Stimulated activated CD8-positive, alpha-beta memory T cell treated with anti-CD3 and anti-CD28 coated beads, Interleukin-2, amount 100 ng/mL, for 1 hour (primary cell): Measurements from ENCODE around the gene CORO1C.
"Not testable (repeated sequence)": the region's sequence is repeated elsewhere in the genome, so short reads cannot be mapped to it uniquely, and the experiment has no call there.

Experiments
- DNase-seq, 2 donors: peaks; one replicate each; pipeline ENCODE4 v3.0.0-alpha.2; 2020; ENCODE audit warnings: low read depth in 2 of 2

The CORO1C gene

DNA sequence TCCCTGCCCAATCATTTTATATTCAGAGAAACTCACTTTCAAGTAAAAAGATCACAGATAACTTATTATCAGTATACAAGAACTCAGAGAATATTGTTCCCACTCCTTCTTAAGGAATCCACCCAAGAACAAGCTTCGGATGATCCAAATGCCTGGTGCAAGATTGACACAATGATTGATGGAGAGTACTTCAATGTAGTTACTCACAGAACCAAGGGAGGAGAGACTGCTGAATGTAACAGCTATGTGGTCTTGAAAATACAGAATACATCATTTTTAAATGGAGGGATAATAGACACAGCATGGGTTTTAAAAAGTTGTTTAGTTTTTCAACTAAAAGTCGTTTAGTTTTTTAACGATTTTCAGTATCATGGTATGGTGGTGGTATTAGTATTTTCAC, 59.3 kb downstream of the CORO1C start:
- DNase-seq, result no peak

DNA sequence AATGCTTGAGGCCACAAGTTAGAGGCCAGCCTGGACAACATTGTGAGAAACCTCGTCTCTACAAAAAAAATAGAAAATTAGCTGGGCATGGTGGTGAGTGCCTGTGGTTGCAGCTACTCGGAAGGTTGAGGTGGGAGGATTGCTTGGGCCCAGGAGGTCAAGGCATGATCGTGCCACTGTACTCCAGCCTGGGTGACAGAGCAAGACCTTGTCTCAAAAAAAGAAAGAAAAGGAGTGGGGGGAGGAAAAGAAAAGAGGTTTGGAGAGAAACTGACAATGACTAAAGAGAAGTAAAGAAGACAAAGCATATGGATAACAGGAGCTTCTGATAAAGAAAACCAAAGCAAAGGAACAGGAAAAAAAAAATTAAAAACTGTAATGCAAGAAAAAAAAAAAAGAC, 60.2 kb downstream of the CORO1C start:
- DNase-seq, result no peak

GRCh38 chr12:108670066-108670631, 61.2 kb downstream of the CORO1C start:
- DNase-seq, result no peak

DNA sequence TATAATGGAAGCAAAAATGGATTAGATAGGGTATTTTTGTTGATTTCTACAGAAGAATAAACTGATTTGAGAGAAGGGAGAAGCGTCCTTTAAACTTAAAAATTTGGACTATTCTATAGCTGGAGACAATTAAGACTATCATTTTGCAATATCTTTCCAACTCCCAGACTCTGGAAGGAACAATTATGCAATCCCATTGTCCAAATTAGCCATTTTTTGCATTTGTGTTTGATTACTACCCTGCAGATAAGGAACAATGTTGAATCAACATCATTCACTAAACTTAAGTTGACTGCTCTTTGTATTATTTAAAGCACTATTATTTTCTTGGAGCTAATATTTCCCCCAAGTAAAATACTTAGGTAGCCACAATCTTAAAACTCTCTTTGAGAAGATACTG, 62.8 kb downstream of the CORO1C start:
- DNase-seq, result no peak

GRCh38 chr12:108668063-108668462, 63.3 kb downstream of the CORO1C start:
- no peak for DNase-seq

GRCh38 chr12:108667349-108667748, 64.0 kb downstream of the CORO1C start:
- DNase-seq, result no peak

DNA sequence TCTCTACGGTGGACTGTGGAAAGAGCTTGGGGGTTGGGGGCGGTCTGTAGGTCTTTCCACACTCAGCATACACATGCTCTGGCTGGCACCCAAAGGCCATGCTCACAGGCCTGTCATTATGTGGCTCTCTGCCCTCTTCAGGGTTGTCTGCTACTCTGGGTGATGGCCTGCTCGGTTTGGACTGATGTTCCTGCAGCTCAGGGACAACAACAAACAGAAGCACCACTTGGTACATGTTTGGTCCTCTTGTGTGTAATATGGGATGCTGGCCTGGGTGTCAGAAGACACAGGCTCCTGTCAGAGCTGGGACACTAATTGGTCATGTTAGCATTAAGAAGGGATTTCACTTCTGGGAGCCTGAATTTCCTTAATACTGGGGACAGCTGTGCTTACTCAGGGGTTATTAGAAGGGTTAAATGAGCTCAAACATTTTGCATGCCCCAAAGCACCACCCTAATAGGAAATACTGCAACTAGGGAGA, 64.9 kb downstream of the CORO1C start:
- DNase-seq, result no peak

GRCh38 chr12:108665608-108666202, 65.6 kb downstream of the CORO1C start:
- no peak for DNase-seq

GRCh38 chr12:108664338-108665258, 66.7 kb downstream of the CORO1C start:
- DNase-seq, result peak; percentile 68 to 71

DNA sequence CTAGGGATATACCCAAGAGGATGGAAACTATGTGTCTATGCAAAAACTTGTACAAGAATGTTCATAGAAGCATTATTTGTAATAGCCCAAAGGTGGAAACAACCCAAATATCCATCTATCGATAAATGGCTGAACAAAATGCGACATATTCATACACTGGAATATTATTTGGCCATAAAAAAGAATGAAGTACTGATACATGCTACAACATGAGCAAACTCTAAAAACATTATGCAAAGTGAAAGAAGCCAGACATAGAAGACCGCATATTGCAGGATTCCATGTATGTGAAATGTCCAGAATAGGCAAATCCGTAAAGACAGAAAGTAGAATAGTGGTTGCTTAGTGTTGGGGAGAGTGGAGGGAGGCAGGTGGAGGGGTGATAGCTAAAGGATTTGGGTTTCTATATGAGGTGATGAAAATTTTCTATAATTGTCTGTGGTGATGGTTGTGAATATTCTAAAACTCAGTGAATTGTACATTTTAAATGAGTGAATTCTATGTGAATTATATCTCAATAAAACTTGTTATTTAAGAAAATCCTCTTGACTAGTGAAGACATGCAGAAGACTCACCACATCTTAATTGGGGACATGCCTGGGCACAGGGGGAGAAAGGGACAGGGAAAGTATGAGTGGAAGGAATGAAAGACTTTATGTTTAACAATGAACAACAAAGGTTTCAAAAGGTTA, 67.8 kb downstream of the CORO1C start:
- no peak for DNase-seq

- not testable (repeated sequence) for DNase-seq
These were observed 73.2 kb downstream of the CORO1C start for GRCh38 chr12:108658115-108658514.

DNA sequence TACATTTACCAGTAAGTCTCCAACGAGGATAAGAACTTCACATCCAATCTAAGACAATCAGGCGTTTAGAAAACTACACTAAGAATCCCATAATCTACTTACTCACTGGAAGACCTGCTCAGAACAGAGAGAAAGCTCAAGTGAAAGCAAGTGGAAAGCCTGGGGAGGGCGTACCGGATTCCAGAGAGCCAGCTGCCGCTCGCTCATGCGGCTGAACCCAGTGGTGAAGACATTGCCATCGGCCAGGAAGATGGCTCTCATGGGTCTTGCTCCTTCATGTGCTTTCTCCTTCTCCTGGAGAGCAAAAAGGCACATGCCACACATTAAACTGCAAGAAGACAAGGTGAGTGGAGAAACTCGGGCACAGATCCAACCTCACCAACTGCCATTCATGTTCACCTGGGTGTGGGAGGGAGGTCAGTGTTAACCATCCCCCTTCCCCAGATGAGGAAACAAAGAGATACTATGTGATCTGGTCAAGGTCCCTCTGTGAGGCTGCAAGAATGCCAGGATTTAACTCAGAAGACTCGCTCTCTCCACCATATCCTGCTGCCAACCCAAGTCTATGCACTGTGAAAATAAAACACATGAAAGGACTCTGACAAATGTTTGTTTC, 74.1 kb downstream of the CORO1C start:
- DNase-seq, result no peak

DNA sequence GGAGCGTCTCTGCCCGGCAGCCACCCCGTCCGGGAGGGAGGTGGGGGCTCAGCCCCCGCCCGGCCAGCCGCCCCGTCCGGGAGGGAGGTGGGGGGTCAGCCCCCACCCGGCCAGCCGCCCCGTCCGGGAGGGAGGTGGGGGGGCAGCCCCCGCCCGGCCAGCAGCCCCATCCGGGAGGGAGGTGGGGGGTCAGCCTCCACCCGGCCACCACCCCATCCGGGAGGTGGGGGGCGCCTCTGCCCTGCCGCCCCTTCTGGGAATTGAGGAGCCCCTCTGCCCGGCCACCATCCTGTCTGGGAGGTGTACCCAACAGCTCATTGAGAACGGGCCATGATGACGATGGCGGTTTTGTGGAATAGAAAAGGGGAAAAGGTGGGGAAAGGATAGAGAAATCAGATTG, 75.1 kb downstream of the CORO1C start:
- not testable (repeated sequence) for DNase-seq

- DNase-seq, result not testable (repeated sequence)
These were observed 75.5 kb downstream of the CORO1C start for GRCh38 chr12:108655812-108656175.

- DNase-seq, result not testable (repeated sequence)
These were observed 76.7 kb downstream of the CORO1C start for GRCh38 chr12:108654622-108655021.

DNA sequence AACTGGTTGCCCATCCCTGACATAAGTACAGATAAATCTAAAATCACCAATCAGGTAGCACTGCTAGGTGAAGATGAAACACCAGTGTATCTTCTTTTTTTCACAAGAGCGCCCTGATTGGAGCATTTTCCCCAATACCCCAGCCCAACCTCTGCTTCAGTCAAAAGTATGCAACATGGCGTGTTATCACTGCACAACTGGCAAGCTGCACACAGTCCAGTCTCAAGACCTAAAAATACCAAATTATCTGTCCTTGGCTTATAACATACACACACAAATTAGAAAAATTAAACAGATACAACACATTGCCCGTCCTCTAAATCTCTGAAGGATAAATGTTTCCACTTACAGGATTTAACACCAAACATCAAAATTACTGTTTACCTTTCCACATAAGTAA, 77.4 kb downstream of the CORO1C start:
- no peak for DNase-seq

DNA sequence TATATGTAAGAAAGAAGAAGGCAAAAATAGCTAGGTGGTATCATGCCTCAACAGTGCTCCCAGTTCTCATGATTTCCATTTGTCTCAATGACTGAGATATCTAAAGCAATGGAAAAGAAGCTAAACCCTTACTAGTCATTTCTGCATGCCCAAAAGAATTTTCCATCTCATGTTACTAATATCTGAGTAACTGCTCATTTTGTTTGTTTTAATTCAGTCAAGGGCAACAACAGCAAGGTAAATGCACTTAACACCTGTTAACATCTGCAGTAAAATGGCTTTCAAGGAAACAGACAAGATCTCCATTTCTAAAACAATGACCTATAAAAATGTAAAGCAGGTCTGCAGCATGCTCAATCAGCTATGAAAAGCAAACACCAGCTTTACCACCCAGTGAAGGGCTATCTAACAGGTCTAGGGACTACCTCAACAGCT, 78.2 kb downstream of the CORO1C start:
- DNase-seq, result no peak

GRCh38 chr12:108650083-108650482, 81.2 kb downstream of the CORO1C start:
- DNase-seq, result no peak

DNA sequence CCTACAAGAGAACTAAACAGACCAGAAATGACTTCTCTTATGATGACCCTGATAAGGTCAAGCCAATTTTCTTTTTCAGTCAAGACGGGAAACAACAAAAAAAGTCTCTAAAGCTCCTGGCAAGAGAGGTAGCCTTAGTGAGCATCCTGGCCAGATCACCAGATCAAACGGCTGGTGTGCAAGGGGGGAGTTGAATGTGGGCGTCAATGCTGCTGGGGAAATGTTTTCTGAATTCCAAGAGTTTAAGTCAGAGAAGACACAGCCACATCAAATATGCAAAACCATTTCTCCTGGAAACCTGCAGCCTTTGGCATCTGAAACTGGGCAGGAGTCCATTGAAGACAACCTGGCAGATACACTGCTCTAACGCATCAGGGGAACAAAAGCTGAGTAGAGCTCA, 81.6 kb downstream of the CORO1C start:
- DNase-seq, result no peak

GRCh38 chr12:108649126-108649525, 82.2 kb downstream of the CORO1C start:
- no peak for DNase-seq

DNA sequence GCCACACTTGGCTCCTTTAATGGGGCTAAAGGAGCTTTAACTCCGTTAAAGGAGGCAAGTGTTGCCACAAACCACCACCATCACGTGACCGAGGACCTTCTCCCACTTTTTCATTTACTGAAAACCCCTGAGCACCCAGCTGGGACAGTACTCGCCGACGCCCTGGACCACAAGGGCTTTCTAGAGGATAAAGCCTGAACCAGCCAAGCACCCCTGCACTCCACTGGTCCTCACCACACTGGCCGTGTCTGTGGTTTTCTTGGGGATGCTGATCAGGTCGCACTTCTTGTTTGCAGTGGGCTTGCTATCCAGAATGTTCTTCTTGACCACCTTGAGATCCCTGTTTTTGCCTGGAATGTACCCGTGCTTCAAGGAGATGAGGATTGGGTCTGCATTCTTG, 82.9 kb downstream of the CORO1C start:
- DNase-seq, result no peak
